Stimulated activated CD8-positive, alpha-beta memory T cell treated with anti-CD3 and anti-CD28 coated beads, Interleukin-2, amount 100 ng/mL, for 1 hour (primary cell): ENCODE measurements around the gene HERPUD2.
"Not testable (repeated sequence)": the region's sequence is repeated elsewhere in the genome, so short reads cannot be mapped to it uniquely, and the experiment has no call there.

Source experiments
- DNase-seq, 2 donors: peaks; one replicate each; pipeline ENCODE4 v3.0.0-alpha.2; 2020; ENCODE audit warnings: low read depth in 2 of 2

The HERPUD2 gene

DNA sequence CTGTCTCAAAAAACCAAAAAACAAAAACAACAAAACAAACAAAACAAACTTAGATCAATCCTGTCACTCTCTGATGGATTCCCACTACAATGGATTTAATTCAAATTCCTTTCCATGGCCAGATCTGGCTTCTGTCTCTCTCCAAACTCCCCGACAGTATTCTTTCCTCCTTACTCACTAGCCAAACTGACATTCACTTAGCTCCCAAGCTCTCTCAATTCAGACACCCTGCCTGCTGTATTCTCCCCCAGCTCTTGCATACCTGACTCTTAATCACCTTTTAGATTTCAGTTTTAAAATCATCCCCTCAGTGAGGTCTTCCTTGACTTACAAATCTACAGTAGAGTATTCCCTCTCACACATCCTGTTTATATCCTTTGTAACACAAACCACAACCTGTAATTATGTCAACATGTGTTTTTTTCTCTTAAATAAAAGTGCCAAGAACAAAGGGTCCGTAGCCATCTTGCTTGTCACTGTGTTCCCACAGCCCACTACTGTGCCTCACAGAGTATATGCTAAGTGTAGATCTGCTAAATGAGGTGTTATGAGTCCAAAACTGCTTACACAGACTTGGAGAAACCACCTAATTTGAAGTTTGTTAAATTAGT lies 14.4 kb downstream of the HERPUD2 start:
- DNase-seq, result no peak

DNA sequence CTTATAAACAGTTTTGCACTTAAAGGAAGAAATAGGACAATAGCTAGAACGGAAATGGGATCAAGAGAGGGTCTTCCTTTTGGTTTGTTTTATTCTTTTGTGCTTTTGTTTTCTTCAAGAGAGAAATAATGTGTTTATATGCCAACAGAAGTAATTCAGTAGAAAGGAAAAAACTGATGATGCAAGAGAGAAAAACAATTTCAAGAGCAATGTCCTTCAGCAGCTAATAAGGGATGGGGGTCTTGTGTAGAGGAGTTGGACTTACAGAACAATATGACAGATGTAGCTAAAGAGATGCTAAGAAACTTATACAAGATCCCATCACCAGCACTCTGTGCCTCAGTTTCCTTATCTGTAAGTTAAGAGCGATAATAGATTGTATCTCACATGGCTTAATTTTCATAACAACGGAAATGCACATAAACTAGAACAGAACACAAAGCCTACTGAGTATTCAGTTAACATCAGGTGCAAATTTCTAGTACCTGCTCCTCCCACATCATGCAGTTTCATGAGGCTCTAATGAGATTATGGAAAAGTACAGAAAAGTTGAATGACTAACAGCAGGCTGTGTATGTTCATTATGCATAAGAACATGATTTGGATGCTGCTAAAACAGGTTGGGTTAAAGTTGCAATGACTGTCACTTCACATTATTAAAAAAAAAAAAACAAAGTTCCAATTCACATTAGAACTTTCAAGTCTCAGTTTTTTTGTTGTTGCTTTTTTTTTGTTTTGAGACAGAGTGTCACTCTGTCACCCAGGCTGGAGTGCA lies 17.2 kb downstream of the HERPUD2 start:
- DNase-seq, result no peak

DNA sequence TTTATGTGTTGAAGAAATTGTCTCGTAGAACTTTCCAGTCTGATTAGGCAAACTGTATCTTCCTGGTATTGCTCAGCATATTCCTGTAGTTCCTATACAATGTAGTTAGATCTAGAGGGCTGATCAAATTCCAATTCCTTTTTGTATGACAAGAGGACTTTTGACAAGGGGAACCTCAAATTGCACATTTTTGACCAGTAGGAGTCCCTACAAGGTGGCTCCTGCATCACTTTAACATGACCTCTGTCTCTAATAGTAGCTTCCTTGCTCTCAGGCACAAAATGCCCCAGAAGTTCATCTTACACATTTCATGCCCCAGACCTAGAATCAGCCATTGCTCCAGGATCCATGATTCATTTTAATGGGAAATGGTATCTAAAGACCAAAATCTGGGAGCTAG lies 18.7 kb downstream of the HERPUD2 start:
- DNase-seq, result no peak

DNA sequence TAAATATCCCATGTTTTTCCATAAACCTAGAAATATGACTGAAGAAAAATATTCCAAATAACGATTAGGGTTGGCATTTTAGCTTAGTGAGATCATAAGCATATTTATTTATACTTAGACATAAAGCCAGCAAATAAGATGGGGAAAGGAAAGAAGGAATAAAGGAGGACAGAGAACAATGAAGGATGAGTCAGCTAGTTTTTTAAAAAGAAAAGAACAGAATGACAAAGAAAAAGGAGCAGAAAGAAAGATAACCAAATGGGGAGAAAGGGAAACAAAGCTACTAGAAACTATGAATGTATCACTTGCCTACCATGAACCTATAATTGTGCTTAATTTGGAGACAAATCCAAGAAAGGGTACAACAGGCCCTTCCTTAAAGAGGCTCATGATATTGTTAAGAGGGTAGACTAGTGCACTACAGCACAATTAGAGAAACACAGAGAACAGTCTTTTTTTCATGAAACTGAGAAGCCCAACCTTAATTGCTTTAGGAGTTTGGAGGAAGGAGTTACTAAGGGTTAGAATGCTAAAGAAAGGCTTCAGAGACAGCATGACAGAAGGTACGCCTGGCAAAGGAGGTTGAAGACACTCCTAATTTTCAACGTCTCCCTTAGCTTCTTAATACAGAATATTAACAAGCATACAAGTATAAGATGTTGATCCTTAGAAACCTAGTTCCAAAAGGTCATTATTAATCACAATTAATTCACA lies 23.9 kb downstream of the HERPUD2 start:
- no peak for DNase-seq

DNA sequence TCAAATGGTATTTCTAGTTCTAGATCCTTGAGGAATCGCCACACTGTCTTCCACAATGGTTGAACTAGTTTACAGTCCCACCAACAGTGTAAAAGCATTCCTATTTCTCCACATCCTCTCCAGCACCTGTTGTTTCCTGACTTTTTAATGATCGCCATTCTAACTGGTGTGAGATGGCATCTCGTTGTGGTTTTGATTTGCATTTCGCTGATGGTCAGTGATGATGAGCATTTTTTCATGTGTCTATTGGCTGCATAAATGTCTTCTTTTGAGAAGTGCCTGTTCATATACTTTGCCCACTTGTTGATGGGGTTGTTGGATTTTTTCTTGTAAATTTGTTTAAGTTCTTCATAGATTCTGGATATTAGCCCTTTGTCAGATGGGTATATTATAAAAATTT lies 34.5 kb downstream of the HERPUD2 start:
- not testable (repeated sequence) for DNase-seq

DNA sequence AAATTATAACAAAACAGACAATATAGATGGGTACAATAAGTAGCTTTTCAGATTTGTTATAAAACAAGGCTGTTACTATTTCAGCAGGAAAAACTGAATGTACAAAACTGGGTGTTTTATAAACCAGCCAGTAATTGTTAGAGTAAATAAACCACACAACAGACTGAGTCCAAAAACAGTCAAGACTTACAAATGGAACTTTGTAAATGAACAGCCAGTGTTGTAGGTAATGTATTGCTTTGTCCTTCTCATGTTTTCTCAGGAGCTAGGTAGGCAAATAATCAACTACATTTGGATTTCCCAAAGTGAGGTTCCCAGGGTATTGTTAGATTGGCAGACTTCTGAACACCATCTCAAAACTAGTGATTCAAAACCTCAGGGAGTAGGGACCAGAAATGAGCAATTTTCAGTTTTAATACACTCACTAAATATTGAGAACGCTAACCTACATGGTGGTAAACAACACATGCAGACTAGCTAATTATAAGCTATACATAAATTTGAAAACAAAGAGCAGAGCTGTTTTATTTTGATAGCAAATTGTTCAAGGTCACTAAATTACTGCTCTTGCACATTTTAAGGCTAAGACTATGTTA lies 36.2 kb downstream of the HERPUD2 start:
- DNase-seq, result no peak

DNA sequence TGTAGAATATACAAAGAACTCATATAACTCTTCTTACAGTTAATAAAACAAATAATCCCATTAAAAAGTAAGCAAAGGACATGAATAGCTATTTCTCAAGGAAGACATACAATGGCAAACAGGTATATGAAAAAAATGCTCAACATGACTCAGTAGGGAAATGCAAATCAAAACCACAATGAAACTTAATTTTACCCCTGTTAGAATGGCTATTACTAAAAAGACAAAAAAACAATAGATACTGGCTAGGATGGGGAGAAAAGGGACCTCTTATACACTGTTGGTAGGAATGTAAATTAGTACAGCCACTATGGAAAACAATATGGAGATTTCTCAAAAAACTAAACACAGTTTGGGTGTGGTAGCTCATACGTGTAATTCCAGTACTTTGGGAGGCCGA lies 37.8 kb downstream of the HERPUD2 start:
- DNase-seq, result no peak

DNA sequence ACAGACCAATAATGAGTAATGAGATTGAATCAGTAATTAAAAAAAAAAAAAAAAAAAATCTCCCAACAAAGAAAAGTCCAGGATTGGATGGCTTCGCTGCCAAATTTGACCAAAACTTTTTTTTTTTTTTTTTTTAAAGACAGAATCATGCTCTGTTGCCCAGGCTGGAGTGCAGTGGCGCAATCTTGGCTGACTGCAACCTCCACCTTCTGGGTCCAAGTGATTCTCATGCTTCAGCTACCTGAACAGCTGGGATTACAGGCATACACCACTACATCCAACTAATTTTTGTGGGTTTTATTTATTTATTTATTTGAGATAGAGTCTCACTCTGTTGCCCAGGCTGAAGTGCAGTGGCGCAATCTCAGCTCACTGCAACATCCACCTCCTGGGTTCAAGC lies 40.4 kb downstream of the HERPUD2 start:
- not testable (repeated sequence) for DNase-seq

DNA sequence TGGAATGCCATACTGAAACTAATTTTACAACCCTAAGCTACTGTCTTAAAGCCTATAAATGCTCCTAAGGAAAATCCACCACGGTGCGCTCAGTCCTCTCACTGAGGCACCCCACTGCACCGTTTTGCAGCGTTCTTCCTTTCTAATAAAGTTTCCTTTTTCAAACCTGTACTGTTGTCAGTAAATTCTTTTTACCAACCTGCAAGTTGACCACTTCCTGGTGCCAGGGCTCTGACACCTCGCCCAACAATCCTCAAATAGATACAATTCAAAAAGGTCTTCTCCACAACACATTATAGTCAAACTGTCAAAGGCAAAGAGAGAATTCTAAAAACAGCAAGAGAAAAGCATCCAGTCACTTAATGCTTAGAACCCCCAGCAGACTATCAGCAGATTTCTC lies 42.8 kb downstream of the HERPUD2 start:
- no peak for DNase-seq

DNA sequence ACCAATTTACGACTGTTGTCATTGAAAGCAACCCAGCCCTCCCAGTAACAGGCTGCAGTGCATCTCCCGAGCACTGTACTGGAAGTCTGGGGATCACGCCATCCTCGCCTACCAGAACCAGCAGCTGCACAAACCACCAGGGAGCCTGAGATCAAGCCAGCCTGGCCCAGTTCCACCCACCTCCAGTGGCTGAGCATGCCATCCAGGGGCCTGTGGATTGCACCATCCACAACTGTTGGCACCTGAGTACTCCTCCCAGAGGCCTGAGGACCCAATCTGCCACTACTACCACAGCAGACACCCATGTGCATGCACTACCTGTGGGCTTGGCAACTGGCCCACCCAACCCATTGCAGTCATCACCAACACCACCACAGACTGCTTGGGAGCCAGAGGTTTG lies 44.2 kb downstream of the HERPUD2 start:
- DNase-seq, result no peak

DNA sequence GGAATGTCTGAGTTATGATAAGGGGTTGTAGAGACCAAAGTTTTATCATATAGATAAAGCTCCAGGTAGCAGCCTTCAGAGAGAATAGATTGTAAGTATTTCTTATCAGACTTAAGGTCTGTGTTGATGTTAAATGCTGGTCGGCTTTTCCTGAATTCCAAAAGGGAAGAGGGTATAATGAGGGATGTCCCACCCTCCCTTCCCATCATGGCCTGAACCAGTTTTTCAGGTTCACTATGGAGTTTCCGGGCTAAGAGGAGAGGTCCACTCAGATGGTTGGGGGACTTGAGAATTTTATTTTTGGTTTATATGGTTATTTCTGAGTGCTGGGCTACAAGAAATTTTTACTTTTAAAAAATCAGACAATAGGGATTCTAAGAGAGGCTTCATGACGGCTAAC lies 45.2 kb downstream of the HERPUD2 start:
- DNase-seq, result no peak

DNA sequence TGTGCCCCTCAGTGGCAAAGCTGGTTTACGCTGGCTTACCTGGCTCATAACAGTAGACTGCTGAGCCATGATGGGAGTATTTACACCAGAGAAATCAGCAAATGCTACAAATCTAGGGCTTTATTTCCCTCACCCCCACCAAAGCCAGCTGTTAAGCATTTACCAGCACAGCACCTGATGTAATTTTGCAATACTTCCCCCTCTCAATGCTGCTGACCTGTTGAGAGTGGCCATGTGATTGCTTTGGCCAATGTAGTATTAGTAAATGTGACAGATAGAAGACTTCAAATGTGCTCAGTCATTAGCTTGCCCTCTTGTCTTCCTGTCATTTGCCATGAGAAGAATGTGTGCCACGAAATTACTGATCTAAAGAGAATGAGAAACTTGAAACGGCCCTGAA lies 46.6 kb downstream of the HERPUD2 start:
- DNase-seq, result no peak

DNA sequence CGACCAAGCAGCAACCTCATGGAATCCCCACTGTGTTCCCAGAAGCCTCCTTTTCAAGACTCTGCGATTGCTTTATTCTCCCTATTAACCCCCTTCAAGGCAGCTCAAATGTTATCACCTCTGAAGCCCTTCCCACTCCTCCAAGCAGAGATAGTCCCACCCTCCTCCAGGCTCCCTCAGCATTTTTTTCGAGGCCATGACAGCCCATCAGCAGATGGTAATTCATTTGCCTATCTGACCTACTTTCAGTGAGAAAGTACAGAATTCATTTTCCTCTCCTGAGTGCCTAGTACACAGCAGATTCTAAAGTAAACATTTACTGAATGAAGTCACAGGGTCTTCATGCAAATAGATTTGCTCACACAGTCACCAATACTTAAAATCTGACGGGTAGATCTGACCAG lies 47.8 kb downstream of the HERPUD2 start:
- DNase-seq, result no peak

DNA sequence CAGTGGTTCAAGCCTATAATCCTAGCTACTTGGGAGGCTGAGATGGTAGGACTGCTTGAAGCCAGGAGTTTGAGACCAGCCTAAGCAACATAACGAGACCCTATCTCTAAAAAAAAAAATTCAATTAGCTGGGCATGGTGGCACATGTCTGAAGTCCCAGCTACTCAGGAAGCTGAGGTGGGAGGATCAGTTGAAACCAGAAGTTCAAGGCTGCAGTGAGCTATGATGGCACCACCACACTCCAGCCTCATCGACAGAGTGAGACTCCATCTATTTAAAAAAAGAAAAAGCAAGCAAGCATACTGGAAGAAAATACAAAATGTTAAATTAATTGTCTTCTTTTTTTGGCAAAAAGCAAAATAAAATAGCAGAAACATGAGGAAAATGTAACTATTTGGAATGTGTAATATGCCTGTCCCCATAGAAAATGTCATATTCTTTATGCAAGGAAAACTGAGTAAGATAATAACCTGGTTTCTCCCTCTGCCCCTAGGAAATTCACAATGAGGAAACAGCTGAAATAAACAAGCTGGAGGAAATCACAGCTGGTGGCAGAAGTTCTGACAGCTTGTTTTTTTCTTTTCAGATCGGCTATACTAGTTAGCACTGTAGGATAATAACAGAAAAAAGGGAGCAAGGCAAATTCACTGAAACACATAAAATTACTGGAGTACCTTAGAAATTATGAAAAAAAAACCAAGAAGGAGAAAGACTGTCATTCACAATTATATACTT lies 48.5 kb downstream of the HERPUD2 start:
- DNase-seq, result no peak

DNA sequence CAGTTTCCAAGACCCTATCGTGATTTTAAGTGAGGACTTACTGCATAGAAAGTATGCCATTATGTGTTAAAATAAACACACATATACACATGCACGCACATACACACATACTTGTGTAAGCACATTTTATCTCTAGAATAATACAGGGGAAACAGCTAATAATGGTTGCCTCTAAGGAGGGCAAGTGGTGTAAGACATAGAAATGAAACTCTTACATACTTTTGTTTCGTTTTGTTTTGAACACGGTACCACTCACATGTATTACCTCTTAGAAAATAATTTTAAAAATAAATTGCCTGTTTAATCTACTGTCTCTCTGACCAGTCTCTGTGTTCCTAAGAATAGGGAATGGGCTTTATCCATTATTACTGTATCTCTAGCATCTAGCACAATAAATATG lies 49.2 kb downstream of the HERPUD2 start:
- no peak for DNase-seq

DNA sequence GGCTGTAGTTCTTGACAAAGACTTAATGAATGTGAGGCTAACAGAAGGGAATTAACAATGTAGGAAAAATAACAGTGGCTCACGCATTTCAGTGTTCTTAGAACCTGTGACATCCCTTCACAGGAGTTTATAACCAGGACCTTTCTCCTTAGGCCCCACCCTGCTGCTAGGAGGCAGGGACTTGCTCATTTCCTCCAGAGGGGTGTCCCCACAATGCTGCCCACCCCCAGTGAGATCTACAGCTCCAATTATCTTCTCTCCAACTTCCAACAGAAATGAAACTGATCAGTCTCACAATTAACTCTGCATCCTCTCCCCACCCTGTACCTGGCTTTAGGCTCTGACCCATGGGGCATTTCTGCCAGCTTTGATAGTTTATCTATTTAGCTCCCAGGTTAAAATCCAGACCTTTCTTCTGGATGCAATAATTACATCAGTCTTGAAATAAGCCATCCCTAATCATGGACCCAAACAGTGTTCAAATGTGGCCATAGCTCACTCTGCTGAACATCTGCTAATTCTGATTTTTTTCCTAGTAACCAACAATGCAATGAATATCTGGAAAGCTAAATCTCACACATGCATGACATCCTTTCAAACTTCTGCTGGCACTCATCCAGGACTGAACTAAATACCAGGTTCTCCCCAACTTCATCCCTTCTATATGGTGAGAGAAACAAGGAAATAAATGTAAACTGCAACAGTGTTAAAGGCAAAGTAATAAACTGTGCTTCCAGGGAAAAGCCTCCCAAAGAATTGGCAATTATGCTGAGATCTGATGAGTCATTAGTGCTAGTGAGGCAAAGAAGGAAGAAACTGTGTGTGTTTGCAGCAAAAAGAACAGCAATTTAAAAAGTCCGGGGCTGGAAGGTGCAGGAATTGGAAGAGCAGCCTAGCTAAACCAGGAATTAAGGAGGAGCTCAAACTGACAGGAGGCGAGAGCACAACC lies 64.6 kb downstream of the HERPUD2 start:
- DNase-seq, result no peak

DNA sequence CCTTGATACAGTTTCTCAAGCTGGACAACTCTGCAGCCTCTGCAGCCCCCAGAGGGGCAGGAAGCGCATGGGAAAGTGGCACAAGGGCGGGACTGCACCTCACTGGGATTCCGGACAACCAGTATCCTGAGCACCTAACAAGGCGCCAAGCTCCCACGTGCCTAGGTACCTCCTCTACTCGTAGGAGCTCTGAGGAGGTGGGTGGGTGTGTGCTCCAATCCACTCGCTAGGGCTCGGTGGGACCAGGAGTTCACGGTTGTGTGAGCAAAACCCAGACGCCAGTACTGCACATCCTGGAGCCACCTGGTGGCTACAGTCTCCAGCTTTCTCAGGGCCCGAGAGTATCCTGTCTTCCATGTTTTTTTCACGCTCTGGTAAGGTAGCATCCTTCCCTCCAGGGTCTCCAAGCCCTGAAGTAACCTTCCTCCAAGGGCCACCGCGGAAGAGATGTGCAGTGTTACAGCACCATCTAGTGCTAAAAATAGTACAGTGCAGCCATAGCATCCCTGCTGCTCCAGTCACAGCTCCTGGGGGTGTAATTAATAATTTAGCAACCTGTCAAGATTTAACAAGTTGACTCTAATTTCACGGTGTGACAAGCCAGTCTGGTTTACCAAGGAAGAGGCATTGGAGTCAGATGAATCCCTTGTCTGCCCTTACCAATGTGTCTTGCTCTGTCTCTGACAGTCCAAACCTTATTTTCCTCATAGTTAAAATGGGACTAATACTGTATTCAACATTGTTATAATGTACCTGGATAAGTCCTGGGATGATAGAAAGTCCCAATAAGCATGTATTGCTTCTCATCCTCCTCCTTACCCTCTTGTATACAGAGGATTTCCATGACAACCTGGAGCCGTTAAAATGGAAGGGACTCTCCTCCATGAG lies 70.4 kb downstream of the HERPUD2 start:
- no peak for DNase-seq

DNA sequence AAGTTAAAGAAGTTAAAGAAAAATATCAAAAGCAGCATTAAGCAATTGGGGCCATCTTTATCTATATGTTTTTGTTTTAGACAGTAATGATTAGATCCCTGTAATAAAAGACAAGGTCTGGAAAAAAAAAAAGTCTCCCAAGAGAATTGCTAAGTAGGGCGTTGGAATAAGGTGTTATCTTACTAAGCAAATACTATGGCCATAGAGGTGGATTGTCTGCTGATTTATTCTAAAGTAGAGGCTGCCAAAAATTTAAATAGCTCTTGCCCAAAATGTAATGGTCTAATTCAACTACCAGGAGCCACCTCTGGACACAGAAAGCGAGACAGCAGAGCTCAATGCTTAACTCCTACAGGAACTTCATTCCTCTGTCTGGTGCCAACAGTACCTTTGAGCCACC lies 71.6 kb downstream of the HERPUD2 start:
- DNase-seq, result no peak

DNA sequence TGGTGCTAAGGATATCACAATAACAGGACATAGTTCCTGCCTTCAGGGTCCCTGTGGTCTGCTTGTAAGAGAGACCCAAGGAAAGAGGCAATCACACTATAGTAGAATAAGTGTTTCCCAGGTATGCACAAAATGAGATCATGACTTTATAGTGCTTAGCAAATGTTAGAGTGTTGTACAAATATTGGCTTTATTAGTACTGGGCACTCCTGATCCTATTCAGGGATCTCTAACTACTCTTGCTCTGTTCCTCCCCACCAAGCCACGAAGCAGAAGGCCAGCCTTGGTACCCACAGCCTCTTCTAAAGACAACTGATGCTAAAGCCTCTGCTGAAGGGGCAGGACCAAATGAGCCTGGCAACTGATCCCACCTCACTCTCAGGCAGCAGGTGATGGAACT lies 75.1 kb downstream of the HERPUD2 start:
- no peak for DNase-seq

DNA sequence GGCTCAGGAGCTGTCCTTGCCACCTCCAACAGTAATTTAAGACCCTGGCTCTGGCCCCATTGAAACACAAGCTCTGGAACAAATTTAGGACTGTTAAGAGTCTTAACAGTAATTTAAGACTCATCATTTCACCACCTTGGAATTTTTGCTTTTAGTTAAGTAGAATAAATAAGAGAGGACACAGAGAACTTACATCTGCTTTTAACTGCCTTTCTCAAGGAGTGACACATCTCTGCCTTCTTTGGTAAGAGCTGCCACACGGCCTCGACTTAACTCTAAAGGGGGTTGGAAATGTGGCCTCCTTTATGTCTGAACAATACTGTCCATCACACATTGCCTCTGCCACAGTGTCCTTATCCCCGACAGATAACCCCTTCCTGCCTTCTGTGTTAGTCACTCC lies 77.9 kb downstream of the HERPUD2 start:
- DNase-seq, result no peak
